Pons (tissue), 1 donor: ENCODE results near the gene ARL16.
A peak's percentile ranks its signal among the peaks of the same experiment; 100 is the strongest.

Experiments used
- DNase-seq: peaks from one replicate; pipeline ENCODE4 v3.0.0-alpha.2; 2016; ENCODE audit warnings: low spot score

ARL16 gene

DNA sequence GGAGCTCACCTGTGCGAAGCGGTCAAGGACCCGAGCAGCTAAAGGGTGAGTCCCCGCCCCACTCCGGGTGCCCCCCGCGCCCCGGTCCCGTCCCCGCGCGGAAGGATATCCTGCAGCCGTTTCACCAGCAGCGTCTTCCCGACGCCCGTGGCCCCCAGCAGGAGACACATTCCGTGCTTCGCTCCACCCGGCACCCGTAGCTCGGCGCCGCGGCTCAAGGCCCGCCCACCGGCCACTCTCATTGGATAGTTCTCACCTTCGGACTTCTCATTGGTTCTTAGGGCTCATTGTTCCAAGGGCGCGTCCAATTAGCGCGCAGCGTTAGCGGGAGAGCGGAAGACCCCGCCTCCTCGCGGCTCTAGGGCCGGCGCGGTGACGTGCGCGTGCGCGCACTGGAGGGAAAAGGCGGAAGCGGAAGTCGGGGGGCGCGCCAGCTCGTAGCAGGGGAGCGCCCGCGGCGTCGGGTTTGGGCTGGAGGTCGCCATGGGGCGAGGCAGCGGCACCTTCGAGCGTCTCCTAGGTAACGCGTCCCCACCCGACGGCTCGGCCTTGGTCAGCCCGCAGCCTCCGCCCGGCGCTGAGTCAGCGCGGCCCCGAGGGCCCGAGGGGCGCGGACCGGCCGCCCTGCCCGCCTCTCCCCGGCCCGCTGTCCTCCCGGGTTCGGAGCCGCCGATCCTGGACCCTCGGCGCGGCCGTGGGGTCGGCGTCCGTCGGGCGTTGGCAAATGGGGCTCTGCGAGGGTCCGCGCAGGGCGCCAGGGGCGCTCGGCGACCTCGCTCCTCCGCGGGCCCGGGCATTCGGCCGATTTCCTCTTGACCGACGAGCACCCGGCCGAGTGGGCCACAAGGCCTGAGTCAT lies at the start of gene ARL16, which contains the start of gene HGS:
Gene ARL16, minus strand, starts transcription at position 214 of the 858 bp plus-strand sequence. Its CDS starts 44 bp downstream, at position 170.
Gene HGS, plus strand, starts transcription at position 428 of the 858 bp plus-strand sequence. Its CDS starts 56 bp downstream, at position 484.
- peak; percentile 99 for DNase-seq

GRCh38 chr17:81727324-81728031 lies 43.9 kb upstream of the ARL16 start:
- no peak for DNase-seq

GRCh38 chr17:81726004-81726403 lies 42.4 kb upstream of the ARL16 start:
- no peak for DNase-seq

- DNase-seq, result no peak
Measured at GRCh38 chr17:81725439-81725838, 41.8 kb upstream of the ARL16 start.

- no peak for DNase-seq
Measured at GRCh38 chr17:81723651-81724209, 40.1 kb upstream of the ARL16 start.

GRCh38 chr17:81722184-81723120 lies 38.9 kb upstream of the ARL16 start:
- DNase-seq, result no peak

- DNase-seq, result no peak
Measured at GRCh38 chr17:81720267-81721071, 36.9 kb upstream of the ARL16 start.

DNA sequence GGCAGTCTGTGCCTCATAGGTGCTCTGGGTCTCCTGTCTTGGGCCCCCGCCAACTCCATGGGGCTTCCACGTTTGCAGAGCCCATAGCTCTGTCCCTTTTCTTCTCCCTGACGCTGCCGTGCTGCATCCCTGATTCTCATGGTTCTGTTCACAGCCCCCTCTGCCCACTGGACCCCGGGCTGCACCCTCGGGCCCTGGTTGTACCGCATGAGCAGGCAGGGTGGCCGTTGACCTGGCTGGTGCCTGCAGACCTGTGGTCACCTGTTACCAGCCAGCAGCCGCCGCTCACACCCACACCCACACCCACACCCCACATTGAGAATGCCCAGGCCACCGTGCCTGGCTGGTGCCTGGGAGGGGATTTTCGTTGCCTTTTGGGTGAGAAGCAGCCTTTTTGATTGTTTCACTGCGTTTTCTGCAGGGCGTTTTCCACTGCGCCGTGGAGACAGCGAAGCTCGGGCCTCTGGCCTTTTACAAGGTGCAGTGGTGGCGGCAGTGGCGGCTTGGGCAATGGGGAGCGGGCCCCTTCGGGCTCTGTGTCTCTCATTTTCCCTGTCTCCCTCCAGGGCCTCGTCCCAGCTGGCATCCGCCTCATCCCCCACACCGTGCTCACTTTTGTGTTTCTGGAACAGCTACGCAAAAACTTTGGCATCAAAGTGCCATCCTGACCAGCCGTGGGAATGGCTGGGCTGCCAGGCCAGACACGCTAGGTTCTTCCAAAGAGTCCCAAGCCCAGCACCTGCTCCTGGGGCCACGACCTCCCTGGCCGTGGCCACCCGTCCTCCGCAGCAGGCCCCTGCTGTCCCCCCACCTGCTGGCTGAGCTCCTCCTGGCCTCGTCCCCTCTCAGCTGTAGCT lies 36.0 kb upstream of the ARL16 start:
- no peak for DNase-seq

GRCh38 chr17:81717766-81718089 lies 34.1 kb upstream of the ARL16 start:
- DNase-seq, result no peak

GRCh38 chr17:81717049-81717765 lies 33.6 kb upstream of the ARL16 start:
- DNase-seq, result no peak

GRCh38 chr17:81716674-81716996 lies 33.0 kb upstream of the ARL16 start:
- DNase-seq, result no peak

DNA sequence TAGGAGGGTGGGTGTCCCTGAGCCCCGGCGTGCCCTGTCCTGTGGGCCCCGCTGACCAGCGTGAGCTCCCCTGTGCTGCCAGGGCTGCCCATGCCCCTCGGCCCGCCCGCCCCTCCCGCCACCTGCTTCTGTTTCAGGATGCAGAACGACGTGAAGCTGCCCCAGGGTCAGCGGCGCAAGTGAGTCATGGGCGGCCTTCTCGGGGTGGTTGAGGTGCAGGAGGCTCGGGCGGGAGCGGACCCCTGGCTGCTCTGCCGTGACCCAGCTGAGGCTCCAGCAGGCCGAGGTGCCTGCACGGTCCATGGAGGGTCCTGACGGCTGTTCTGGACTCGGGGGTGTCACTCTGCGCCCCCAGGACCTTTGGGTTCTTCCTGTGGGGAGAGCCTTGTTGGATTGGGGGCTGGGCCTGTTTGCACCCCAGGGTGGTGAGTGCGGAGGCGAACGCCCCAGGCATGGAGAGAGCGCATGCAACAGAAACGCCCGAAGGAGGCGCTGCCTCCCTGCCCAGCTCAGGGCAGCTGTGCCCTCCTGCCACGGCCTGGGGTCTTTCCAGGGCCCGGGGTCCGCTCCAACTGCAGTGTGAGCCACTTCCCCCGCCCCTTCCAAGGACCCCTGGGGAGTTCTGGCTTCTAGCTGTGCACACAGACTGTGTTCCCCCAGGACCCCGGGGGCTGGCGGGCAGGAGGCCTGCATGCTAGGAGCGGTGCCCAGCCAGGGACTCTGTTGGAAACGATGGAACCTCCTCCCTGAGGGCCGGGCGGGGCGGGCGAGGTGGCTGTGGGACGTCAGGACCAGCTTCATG lies 32.5 kb upstream of the ARL16 start:
- no peak for DNase-seq

- no peak for DNase-seq
Measured at GRCh38 chr17:81715107-81715871, 31.7 kb upstream of the ARL16 start.

DNA sequence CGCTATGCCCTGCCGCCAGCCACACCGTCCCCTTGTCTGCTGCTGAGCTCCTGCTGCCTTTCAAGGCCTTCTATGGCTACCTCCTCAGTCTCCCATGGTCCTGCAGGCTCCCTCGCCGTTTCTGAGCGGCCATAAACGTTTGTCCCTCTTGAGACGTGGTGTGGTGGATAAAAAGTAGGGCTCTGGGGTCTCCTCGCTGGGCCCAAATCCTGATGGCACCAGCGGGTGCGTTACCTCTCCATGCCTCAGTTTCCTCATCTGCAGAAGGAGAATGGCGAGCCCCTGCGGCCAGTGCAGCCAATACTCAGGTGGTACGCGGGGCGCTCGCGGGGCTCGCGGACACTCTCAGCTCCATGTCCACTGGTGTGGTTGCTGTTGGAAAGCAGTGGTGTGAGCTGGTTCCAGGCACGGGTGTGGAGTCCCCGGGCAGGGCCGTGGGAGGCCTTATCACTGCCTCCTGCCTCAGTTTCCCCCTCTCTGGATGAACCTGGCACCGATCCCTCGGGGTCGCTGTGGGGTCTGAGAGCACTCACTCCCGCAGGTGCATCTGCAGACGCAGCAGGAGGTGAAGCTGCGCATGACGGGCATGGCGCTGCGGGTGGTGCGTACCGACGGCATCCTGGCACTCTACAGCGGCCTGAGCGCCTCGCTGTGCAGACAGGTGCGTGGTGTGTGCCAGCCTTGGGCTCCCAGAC lies 31.0 kb upstream of the ARL16 start:
- no peak for DNase-seq

- no peak for DNase-seq
Measured at GRCh38 chr17:81713556-81714411, 30.2 kb upstream of the ARL16 start.

- peak; percentile 55 for DNase-seq
Measured at GRCh38 chr17:81713004-81713555, 29.5 kb upstream of the ARL16 start.
